ENCODE results near the gene BRSK2.
"Not testable (repeated sequence)": the region's sequence is repeated elsewhere in the genome, so short reads cannot be mapped to it uniquely, and the experiment has no call there.

The BRSK2 gene

DNA sequence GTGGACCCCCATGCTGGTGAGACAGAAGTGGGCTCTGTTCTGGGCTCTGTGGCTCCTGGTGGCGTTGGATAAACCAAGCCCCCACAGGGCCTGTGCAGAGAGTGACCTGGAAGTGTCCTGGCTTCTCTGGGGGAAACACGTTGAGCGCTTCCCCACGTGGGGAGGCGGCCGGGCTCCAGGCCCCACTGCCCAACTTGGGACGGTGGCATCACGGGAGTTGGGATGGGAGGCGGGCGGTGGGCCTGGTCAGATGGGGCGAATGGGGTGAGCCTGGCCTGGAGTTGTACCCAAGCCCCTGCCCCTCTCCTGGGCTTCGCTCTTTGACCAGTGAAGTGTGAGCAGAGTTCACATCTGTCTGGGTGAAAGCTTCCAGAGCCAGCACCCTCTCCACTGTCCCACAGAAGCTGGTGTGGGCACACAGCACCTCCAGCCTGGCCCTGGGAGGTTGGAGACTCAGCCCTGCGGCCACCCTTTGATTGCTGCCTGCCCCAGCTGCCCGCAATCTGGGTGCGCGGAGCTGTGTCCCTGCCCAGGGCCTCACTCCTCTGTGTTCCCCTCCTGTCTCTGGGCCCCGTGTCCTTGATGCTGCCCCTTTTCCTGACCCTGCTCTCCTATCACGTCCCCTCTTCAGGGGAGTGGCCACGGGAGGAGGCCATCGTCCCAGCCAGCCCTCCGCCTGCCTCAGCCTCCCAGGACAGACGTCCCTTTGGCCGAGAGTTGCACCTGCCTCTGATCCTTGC, 14.2 kb downstream of the BRSK2 start:
- Mint-ChIP-seq H3K27ac (no peak overlapping the region), H3K27me3 (no peaks in the 10 kb centered on the region), H3K4me1 (no peaks in the 10 kb centered on the region), H3K9me3 (no peaks in the 10 kb centered on the region), H3K4me3 (no peak overlapping the region), H3K36me3 (ENCODE audit: low read depth) (no peaks in the 10 kb centered on the region)
- DNase-seq: no peak
- ATAC-seq: no peak

DNA sequence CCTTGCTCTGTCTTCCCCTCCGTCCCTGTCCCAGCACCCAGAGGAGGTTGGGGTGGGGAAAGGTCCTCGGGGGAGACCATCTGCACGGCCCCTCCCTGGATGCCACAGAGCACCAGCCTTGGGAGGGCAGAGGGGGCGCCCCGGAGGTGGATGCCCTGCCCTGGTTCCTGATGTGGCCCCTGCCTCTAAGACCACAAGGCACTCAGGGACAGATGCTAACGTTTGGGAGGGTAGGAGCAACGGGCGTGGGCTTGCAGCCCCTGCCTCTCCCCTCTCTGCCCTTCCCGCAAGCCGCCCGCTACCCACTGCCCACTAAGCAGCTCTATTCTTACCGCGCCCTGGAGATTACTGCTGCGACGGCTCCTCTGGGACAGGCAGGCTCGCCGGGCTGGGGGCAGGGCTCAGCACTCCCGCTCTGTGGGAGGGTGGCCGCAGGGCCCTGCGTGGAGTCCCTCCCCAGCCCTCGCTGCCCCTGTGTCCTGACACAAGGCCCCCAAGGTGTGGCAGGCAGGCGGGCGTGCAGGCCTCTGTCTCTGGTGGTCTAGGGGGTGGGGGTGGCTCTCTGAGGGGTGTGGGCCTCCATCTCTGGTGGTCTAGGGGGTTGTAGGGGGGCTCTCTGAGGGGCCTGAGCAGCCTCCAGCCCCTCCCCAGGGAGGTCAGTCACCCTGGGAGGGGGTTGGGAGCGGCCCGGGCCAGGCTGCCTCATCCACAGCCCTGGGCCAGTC, 14.9 kb downstream of the BRSK2 start:
- Mint-ChIP-seq H3K4me1 (no peaks in the 10 kb centered on the region), H3K4me3 (no peak overlapping the region), H3K27me3 (no peaks in the 10 kb centered on the region), H3K27ac (no peak overlapping the region), H3K36me3 (ENCODE audit: low read depth) (no peaks in the 10 kb centered on the region), H3K9me3 (no peaks in the 10 kb centered on the region)
- ATAC-seq (no peak), DNase-seq (no peak)

DNA sequence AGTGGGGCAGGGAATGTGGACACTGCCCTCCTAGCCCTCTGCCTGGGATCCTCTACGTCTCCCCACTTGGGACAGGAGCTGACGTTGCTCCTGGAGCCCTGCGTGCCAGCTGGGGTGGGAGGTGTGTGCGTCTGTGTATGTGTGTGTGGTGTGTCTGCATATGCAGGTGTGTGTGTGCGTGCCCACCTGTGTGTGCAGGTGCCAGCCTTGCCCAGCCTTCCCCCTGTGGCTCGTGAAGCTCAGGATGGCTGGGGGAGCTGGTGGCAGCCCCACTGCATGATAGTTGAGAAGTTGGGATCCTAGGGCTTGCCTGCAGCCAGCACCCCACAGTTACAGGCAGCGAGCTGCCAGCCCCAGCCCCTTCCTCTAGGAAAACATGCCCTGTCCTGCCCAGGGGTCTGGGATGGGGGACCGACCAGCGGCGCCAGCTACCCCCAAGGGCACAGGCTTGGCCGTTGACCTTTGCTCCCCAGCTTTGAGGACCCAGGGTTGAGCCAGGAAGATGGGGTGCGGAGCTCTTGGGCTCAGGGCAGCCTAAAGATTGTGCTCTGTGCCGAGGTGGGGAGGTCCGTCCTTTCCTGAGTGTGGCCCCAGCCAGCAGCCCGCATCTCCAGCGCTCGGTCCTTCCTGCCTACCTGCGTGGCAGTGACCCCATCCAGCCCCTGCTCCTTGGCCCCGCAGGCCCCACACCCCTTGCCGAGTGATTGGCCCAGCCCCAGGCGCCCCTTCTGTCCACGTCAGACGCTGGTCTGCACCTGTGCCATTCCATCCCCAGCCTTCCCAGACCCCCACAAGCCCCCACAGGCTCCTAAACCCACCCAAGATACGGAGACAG, 15.7 kb downstream of the BRSK2 start:
- no peak for DNase-seq
- no peak overlapping the region for H3K4me3 Mint-ChIP-seq
- ATAC-seq: no peak
- H3K9me3 Mint-ChIP-seq: no peaks in the 10 kb centered on the region
- H3K36me3 Mint-ChIP-seq (ENCODE audit: low read depth): no peaks in the 10 kb centered on the region
- no peaks in the 10 kb centered on the region for H3K4me1 Mint-ChIP-seq
- H3K27me3 Mint-ChIP-seq: no peaks in the 10 kb centered on the region
- no peak overlapping the region for H3K27ac Mint-ChIP-seq

DNA sequence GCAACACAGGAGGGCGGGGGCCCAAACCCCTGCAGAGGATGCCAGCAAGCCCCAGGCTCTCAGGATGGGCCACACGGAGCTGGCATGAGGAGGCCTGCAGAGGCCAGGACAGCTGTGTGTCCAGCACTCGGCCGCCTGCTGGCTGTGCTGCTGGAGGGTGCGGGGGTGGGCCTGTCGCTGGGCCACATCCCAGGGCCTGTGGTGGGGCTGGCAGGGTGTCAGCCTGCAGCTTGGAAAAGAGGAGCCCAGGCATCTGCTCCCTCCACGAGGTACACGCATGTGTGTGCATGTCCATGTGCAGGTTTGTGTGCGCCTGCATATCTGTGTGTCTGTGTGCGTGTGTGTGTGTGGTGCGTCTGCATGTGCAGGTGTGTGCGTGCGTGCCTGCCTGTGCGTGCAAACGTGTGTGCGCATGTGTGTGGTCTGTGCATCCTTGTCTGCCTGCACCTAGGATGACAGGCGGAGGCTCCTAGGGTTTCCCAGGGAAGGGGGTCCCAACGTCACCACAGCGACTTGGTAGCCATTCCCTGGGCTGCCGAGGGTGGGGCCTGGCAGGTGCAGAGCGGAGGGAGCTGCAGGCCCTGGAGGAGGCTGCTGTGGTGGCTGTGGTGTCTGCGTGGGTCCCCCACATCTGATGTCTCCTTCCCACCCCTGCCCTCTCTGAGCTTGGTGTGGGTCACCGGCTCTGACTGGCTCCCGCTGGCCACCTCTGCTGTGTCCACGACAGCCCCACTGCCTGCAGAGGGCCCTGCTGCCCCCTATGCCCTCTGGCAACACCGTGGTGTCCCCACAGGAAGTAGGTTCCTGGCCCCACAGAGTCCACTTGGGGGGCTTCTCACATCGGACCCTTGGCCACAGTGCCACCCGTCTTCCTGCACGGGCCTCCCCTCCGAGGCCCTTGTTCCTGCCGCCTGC, 17.1 kb downstream of the BRSK2 start:
- H3K27me3 Mint-ChIP-seq: no peaks in the 10 kb centered on the region
- H3K36me3 Mint-ChIP-seq (ENCODE audit: low read depth): no peaks in the 10 kb centered on the region
- no peak overlapping the region for H3K4me3 Mint-ChIP-seq
- DNase-seq (no peak), ATAC-seq (no peak)
- H3K4me1 Mint-ChIP-seq: no peaks in the 10 kb centered on the region
- no peak overlapping the region for H3K27ac Mint-ChIP-seq
- H3K9me3 Mint-ChIP-seq: no peaks in the 10 kb centered on the region

DNA sequence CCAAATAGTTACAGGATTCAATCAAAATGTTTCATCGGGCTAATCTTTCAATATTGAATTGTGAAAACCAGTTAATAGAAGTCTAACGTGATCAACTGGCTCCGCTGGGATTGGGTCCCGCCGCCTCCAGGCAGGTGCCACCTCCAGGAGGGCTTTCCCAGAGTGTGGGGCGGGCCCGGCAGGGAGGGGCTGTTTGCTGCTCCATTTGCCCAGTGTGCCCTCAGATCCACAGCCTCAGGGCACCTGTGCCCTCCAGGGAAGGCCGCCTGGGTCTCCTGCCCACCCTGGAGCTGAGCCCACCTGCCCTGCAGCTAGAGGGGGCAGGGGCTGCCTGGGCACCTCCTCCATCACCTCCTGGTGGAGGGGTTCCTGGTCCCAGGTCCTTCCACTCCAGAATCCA, 17.9 kb downstream of the BRSK2 start:
- Mint-ChIP-seq H3K36me3 (ENCODE audit: low read depth) (no peaks in the 10 kb centered on the region), H3K9me3 (no peaks in the 10 kb centered on the region), H3K27ac (no peak overlapping the region), H3K4me3 (no peak overlapping the region), H3K4me1 (no peaks in the 10 kb centered on the region), H3K27me3 (no peaks in the 10 kb centered on the region)
- DNase-seq (no peak), ATAC-seq (no peak)

DNA sequence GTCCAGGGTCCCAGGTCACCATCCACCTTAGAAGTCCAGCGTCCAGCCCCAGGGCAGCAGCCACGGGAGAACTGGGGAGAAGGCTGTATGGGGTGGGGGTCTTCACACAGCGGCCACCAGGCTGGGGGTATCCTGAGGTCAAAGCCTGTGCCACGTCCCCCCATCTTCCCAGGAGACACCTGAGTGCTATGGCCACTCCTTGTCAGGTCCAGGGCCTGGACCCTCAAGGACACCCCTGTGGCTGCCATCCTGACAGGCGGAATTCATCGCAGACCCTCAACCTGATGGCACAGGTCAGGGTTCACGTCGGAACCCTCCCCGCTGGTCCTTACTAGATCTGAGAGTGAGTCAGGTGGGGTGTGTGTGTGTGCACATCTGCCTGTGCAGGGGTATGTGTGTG, 18.6 kb downstream of the BRSK2 start:
- H3K27me3 Mint-ChIP-seq: no peaks in the 10 kb centered on the region
- H3K9me3 Mint-ChIP-seq: no peaks in the 10 kb centered on the region
- ATAC-seq: no peak
- DNase-seq: no peak
- H3K27ac Mint-ChIP-seq: no peak overlapping the region
- no peaks in the 10 kb centered on the region for H3K36me3 Mint-ChIP-seq (ENCODE audit: low read depth)
- H3K4me3 Mint-ChIP-seq: no peak overlapping the region
- H3K4me1 Mint-ChIP-seq: no peaks in the 10 kb centered on the region

DNA sequence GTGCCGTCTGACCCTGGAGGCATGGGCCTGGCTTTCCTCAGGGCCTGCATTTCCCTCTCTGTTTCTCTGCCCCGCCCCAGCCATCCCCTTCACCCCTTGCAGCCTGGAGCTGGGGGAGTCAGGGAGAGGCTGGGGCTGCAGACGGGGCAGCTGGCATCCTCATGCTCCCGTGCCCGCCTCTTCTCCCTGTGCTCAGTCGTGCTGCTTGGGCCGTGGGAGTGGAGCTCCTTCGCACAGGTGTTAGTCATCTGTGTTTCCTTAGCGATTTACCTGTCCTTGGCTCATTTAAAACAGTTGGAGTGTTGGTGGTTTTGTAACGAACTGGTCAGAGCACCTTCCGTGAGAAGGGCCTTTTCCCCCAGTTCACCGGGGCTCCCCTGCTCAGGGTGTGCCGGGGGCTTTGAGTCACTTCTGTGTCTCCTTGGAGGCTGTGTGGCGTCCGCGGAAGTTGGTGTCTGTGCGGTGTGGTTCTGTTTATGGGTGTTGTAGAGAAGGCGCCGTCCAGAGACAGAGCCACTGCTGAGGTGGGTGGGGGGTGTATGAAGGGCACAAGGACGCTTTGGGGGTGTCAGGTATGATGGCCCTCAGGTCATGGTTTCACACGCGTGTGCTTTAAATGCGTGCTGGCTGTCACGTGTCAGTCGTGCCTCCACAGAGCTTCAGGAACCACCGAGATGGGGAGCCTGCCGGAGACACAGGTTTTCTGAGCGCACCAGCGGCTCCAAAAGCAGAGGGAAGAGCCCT, 19.5 kb downstream of the BRSK2 start:
- no peaks in the 10 kb centered on the region for H3K9me3 Mint-ChIP-seq
- H3K4me1 Mint-ChIP-seq: no peaks in the 10 kb centered on the region
- no peaks in the 10 kb centered on the region for H3K27me3 Mint-ChIP-seq
- no peak overlapping the region for H3K27ac Mint-ChIP-seq
- DNase-seq: no peak
- no peak for ATAC-seq
- H3K4me3 Mint-ChIP-seq: no peak overlapping the region
- no peaks in the 10 kb centered on the region for H3K36me3 Mint-ChIP-seq (ENCODE audit: low read depth)

DNA sequence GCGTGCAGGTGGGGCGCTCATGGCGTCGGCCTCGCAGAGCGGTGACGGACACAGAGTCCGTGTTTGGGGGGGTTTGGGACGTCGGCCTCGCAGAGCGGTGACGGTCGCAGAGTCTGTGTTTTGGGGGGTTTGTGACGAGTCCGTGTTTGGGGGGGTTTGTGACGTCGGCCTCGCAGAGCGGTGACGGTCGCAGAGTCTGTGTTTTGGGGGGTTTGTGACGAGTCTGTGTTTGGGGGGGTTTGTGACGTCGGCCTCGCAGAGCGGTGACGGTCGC, 20.1 kb downstream of the BRSK2 start:
- H3K36me3 Mint-ChIP-seq (ENCODE audit: low read depth); H3K4me3 Mint-ChIP-seq; H3K4me1 Mint-ChIP-seq; H3K27ac Mint-ChIP-seq; ATAC-seq; DNase-seq; H3K9me3 Mint-ChIP-seq; H3K27me3 Mint-ChIP-seq: not testable (repeated sequence)

DNA sequence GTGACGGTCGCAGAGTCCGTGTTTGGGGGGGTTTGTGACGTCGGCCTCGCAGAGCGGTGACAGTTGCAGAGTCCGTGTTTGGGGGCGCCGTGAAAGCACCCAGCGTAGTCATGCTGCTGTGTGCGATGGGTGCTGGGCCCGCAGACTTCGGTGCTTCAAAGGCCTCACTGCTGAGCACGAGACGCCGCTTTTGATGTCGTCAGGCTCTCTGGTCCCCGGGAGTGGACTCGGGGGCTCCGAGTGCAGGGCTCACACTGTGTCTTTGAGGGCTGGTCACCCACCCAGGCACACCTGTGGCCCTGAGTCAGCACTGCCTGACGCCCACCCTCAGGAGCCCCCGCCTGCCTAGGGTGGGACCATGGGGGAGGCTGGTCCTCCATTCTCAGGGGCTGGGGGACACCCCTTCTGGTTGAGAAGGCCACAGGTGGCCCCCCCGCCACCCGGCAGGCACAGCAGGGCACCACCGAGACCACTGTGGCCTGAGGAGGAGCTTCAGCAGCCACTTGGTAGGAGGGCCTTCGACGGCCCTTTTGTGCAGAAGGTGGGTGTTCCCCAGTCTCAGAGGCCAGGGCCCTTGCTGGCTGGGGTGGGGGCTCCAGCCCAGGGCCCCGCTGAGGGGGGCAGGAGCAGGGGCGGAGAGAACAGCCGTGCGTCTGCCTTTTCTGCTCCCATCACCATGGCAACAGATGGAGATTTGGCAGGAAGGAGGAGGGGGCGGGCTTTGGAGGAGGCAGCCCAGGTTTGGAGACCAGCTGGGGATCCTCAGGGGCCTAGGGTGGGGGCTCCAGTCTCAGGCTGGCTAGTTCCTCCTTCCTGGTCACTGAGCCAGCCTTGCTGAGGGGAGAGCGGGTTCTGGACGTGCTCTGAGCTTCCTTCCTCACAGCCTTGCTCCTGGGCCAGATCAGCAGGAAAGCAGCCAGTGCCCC, 20.9 kb downstream of the BRSK2 start:
- no peaks in the 10 kb centered on the region for H3K4me1 Mint-ChIP-seq
- ATAC-seq: no peak
- H3K4me3 Mint-ChIP-seq: no peak overlapping the region
- H3K27me3 Mint-ChIP-seq: no peaks in the 10 kb centered on the region
- no peak overlapping the region for H3K27ac Mint-ChIP-seq
- H3K9me3 Mint-ChIP-seq: no peaks in the 10 kb centered on the region
- no peaks in the 10 kb centered on the region for H3K36me3 Mint-ChIP-seq (ENCODE audit: low read depth)
- DNase-seq: no peak

DNA sequence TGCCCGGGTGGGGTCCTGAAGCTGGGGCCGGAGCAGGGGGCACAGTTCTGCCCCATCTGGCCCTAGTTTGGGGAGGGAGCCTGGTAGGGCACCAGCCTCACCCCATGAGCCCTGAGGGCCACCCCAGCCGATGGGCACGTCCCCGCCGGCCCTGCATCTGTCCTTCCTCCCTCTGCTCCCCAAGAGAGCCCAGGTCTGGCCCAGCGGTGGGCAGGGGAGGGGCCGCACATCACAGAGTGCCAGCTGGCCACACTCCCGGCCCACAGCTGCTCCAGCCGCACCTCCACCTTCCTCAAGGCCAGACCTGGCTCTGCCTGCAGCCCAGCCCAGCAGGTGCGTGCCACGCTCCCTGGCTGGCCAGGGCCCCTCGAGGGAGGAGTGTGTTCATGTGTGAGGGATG, 21.6 kb downstream of the BRSK2 start:
- no peak for DNase-seq
- H3K36me3 Mint-ChIP-seq (ENCODE audit: low read depth): no peaks in the 10 kb centered on the region
- ATAC-seq: no peak
- H3K27me3 Mint-ChIP-seq: no peaks in the 10 kb centered on the region
- H3K4me1 Mint-ChIP-seq: no peaks in the 10 kb centered on the region
- no peak overlapping the region for H3K4me3 Mint-ChIP-seq
- no peaks in the 10 kb centered on the region for H3K9me3 Mint-ChIP-seq
- no peak overlapping the region for H3K27ac Mint-ChIP-seq

DNA sequence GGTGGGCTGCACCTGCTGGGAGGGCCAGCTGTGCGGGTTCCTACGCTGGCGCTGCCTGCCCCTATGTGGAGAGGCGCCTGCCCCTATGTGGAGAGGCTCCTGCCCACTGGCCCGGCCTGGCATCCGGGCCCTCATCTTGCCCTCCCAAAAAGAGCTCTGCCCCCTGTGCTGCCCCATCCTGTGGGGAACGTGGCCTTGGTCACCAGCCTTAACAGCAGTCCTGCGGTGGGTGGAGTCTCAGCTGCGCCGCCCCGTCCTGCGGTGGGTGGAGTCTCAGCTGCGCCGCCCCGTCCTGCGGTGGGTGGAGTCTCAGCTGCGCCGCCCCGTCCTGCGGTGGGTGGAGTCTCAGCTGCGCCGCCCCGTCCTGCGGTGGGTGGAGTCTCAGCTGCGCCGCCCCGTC, 22.0 kb downstream of the BRSK2 start:
- H3K27ac Mint-ChIP-seq; H3K36me3 Mint-ChIP-seq (ENCODE audit: low read depth); H3K4me1 Mint-ChIP-seq; H3K27me3 Mint-ChIP-seq; ATAC-seq; DNase-seq; H3K9me3 Mint-ChIP-seq; H3K4me3 Mint-ChIP-seq: not testable (repeated sequence)

DNA sequence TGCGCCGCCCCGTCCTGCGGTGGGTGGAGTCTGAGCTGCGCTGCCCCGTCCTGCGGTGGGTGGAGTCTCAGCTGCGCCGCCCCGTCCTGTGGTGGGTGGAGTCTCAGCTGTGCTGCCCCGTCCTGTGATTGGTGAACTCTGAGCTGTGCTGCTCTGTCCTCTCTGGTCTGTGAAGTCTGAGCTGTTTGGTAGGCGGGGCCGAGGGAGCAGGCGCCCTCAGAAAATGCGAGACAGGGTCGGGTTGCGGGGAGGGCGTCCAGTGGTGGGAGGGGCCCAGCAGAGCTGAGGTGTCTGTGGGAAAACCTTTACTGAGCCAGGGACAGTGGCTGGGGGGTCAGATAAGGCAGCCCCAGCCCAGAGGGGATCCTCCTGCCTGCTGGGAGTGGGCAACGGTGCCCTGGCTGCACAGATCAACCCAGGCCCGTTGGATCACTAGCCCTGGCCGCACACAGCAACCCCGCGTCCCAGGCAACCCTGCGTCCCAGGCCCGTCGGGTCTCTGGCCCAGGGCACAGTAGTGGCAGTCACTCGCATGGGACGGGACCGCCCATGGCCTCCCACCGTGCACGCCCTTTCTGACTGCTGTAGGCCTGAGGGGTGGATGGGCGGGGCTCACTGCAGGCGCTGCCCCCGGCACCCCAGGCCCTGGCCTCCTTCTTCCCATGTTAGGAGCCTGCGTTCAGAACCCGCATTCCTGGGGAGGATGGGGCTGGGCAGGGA, 22.8 kb downstream of the BRSK2 start:
- Mint-ChIP-seq H3K4me3 (no peak overlapping the region), H3K36me3 (ENCODE audit: low read depth) (peaks cover 2% of the 10 kb centered on the region), H3K27ac (no peak overlapping the region), H3K9me3 (no peaks in the 10 kb centered on the region), H3K27me3 (no peaks in the 10 kb centered on the region), H3K4me1 (no peaks in the 10 kb centered on the region)
- DNase-seq (no peak), ATAC-seq (no peak)

DNA sequence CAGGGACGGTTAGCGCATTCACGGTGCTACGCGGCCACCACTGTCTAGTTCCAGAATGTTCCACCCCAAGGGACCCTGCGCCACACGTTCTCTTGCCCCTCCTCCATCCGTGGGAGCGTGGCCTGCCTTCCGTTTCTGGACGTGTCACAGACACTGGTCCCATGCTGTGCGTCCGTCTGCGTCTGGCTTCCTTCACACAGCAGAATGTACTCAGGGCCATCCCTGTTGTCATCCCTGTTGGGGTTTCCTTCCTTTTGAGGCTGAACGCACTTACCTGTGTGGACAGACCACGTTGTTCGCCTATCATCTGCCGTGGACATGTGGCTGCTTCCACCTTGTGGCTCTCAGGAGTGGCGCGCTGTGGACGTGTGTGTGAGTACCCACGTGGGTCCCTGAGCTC, 24.9 kb downstream of the BRSK2 start:
- H3K9me3 Mint-ChIP-seq: peaks cover 4% of the 10 kb centered on the region
- ATAC-seq: no peak
- no peak overlapping the region for H3K4me3 Mint-ChIP-seq
- H3K27me3 Mint-ChIP-seq: no peaks in the 10 kb centered on the region
- H3K27ac Mint-ChIP-seq: no peak overlapping the region
- no peak for DNase-seq
- no peaks in the 10 kb centered on the region for H3K4me1 Mint-ChIP-seq
- peaks cover 4% of the 10 kb centered on the region for H3K36me3 Mint-ChIP-seq (ENCODE audit: low read depth)

All from activated naive CD8-positive, alpha-beta T cell treated with anti-CD3 and anti-CD28 coated beads, Interleukin-2, amount 50 U/mL, for 24 hours (primary cell).